ENCODE measurements around the gene MDH2. TPM values are rescaled to one million over a fixed set of nuclear protein-coding genes. Genes with fewer than 3 reads are reported as not detected.
"Not testable (repeated sequence)": the region's sequence is repeated elsewhere in the genome, so short reads cannot be mapped to it uniquely, and the experiment has no call there.

The MDH2 gene
- polyA plus RNA-seq, 6 donors from 2014 or later, result 128 to 211 (median 147) TPM

GRCh38 chr7:76087362-76087791, 39.5 kb downstream of the MDH2 start:
- H3K4me3 Mint-ChIP-seq; DNase-seq; H3K36me3 Mint-ChIP-seq; ATAC-seq (ENCODE audit: low read depth in 2 of 2); H3K4me1 Mint-ChIP-seq; H3K9me3 Mint-ChIP-seq; H3K27ac Mint-ChIP-seq: not testable (repeated sequence)
- peaks cover 4 to 10% (median 8%) of the 10 kb centered on the region in 3 donors for H3K27me3 Mint-ChIP-seq

- no peak for ATAC-seq (ENCODE audit: low read depth in 2 of 2)
- Mint-ChIP-seq H3K27me3 (peaks cover 4 to 10% (median 7%) of the 10 kb centered on the region in 3 donors), H3K4me1 (no peaks in the 10 kb centered on the region), H3K36me3 (no peaks in the 10 kb centered on the region), H3K4me3 (no peak overlapping the region), H3K9me3 (peaks cover 0 to 5% (median 0%) of the 10 kb centered on the region in 7 donors), H3K27ac (peak overlapping the region in 1 of 6 donors; percentile 41)
- no peak for DNase-seq
These were observed 42.1 kb downstream of the MDH2 start for GRCh38 chr7:76089865-76090475.

- Mint-ChIP-seq H3K4me1 (no peaks in the 10 kb centered on the region), H3K4me3 (no peak overlapping the region), H3K36me3 (no peaks in the 10 kb centered on the region), H3K27ac (peak overlapping the region in 1 of 6 donors; percentile 72), H3K9me3 (peaks cover 1 to 11% (median 4%) of the 10 kb centered on the region in 7 donors), H3K27me3 (peaks cover 4 to 8% (median 4%) of the 10 kb centered on the region in 3 donors)
- ATAC-seq (ENCODE audit: low read depth in 2 of 2) (no peak), DNase-seq (no peak)
These were observed 43.6 kb downstream of the MDH2 start for GRCh38 chr7:76091506-76091905.

- H3K36me3 Mint-ChIP-seq; H3K4me1 Mint-ChIP-seq; DNase-seq; H3K27ac Mint-ChIP-seq; H3K4me3 Mint-ChIP-seq; ATAC-seq (ENCODE audit: low read depth in 2 of 2); H3K27me3 Mint-ChIP-seq: not testable (repeated sequence)
- H3K9me3 Mint-ChIP-seq, result peaks cover 1 to 11% (median 4%) of the 10 kb centered on the region in 7 donors
These were observed 45.6 kb downstream of the MDH2 start for GRCh38 chr7:76093531-76093930.

GRCh38 chr7:76094326-76094725, 46.4 kb downstream of the MDH2 start:
- H3K27ac Mint-ChIP-seq; H3K36me3 Mint-ChIP-seq; ATAC-seq (ENCODE audit: low read depth in 2 of 2); H3K4me3 Mint-ChIP-seq; DNase-seq; H3K4me1 Mint-ChIP-seq; H3K27me3 Mint-ChIP-seq: not testable (repeated sequence)
- peaks cover 1 to 11% (median 4%) of the 10 kb centered on the region in 7 donors for H3K9me3 Mint-ChIP-seq

GRCh38 chr7:76095908-76096307, 48.0 kb downstream of the MDH2 start:
- no peaks in the 10 kb centered on the region for H3K36me3 Mint-ChIP-seq
- H3K9me3 Mint-ChIP-seq, result peaks cover 1 to 11% (median 4%) of the 10 kb centered on the region in 7 donors
- H3K4me1 Mint-ChIP-seq, result no peaks in the 10 kb centered on the region
- ATAC-seq (ENCODE audit: low read depth in 2 of 2) (no peak), DNase-seq (no peak)
- H3K4me3 Mint-ChIP-seq, result no peak overlapping the region
- peaks cover 0 to 8% (median 4%) of the 10 kb centered on the region in 3 donors for H3K27me3 Mint-ChIP-seq
- no peak overlapping the region for H3K27ac Mint-ChIP-seq

GRCh38 chr7:76101693-76102437, 54.0 kb downstream of the MDH2 start:
- peak overlapping the region in 1 of 6 donors; percentile 7 for H3K27ac Mint-ChIP-seq
- not testable (repeated sequence) for DNase-seq; H3K27me3 Mint-ChIP-seq; H3K9me3 Mint-ChIP-seq; H3K4me3 Mint-ChIP-seq; H3K36me3 Mint-ChIP-seq; ATAC-seq (ENCODE audit: low read depth in 2 of 2); H3K4me1 Mint-ChIP-seq

GRCh38 chr7:76103788-76104187, 55.9 kb downstream of the MDH2 start:
- peak in 1 of 2 donors; percentile 50 for ATAC-seq (ENCODE audit: low read depth in 2 of 2)
- H3K27ac Mint-ChIP-seq, H3K27me3 Mint-ChIP-seq, H3K4me3 Mint-ChIP-seq, H3K9me3 Mint-ChIP-seq, H3K4me1 Mint-ChIP-seq, H3K36me3 Mint-ChIP-seq, DNase-seq: not testable (repeated sequence)

GRCh38 chr7:76106130-76106529, 58.2 kb downstream of the MDH2 start:
- peak overlapping the region in 2 of 8 donors; percentile 15 to 49 for H3K4me3 Mint-ChIP-seq
- DNase-seq; ATAC-seq (ENCODE audit: low read depth in 2 of 2); H3K9me3 Mint-ChIP-seq; H3K4me1 Mint-ChIP-seq; H3K27me3 Mint-ChIP-seq; H3K27ac Mint-ChIP-seq; H3K36me3 Mint-ChIP-seq: not testable (repeated sequence)

- Mint-ChIP-seq H3K4me3 (no peak overlapping the region), H3K27ac (no peak overlapping the region), H3K4me1 (no peaks in the 10 kb centered on the region), H3K36me3 (no peaks in the 10 kb centered on the region), H3K9me3 (no peaks in the 10 kb centered on the region), H3K27me3 (no peaks in the 10 kb centered on the region)
- DNase-seq (no peak), ATAC-seq (ENCODE audit: low read depth in 2 of 2) (no peak)
These were observed 59.0 kb downstream of the MDH2 start for GRCh38 chr7:76106893-76107292.

- no peak overlapping the region for H3K4me3 Mint-ChIP-seq
- H3K27ac Mint-ChIP-seq, result peak overlapping the region in 1 of 6 donors; percentile 13
- DNase-seq, result no peak
- H3K27me3 Mint-ChIP-seq, result peaks cover 0 to 5% (median 0%) of the 10 kb centered on the region in 3 donors
- H3K36me3 Mint-ChIP-seq, result no peaks in the 10 kb centered on the region
- H3K9me3 Mint-ChIP-seq, result no peaks in the 10 kb centered on the region
- no peaks in the 10 kb centered on the region for H3K4me1 Mint-ChIP-seq
- ATAC-seq (ENCODE audit: low read depth in 2 of 2), result no peak
These were observed 60.8 kb downstream of the MDH2 start for GRCh38 chr7:76108540-76109233.

- H3K27ac Mint-ChIP-seq; H3K36me3 Mint-ChIP-seq; H3K27me3 Mint-ChIP-seq; ATAC-seq (ENCODE audit: low read depth in 2 of 2); H3K9me3 Mint-ChIP-seq; H3K4me1 Mint-ChIP-seq; DNase-seq; H3K4me3 Mint-ChIP-seq: not testable (repeated sequence)
These were observed 65.2 kb downstream of the MDH2 start for GRCh38 chr7:76113042-76113630.

- not testable (repeated sequence) for ATAC-seq (ENCODE audit: low read depth in 2 of 2); H3K27ac Mint-ChIP-seq; H3K4me3 Mint-ChIP-seq
These were observed 66.8 kb downstream of the MDH2 start for GRCh38 chr7:76114742-76115141.

More at GRCh38 chr7:76114742-76115141, 66.8 kb downstream of the MDH2 start:
- not testable (repeated sequence) for DNase-seq, H3K36me3 Mint-ChIP-seq, H3K27me3 Mint-ChIP-seq, H3K4me1 Mint-ChIP-seq, H3K9me3 Mint-ChIP-seq

Data from naive B cell (primary cell).